HCT116 (cell line): ENCODE data around the gene GDPD5. TPM values are rescaled to one million over a fixed set of nuclear protein-coding genes. Genes with fewer than 3 reads are reported as not detected.

Source experiments
- ATAC-seq: fragments of 200-7000 bp; cut with Tn5 transposase; 2 replicates; pipeline ENCODE4 v1.9.1; 2020; ENCODE audit warnings: mild to moderate bottlenecking, moderate library complexity
- BruUV-seq: library from RNA; stranded (reverse); fragments of 400-500 nt; replicated peaks from 2 replicates; lab custom pipeline; 2021; lab: Mats Ljungman, UMichigan
- CTCF ChIA-PET: fragments of 300-600 bp; sonication (Branson Sonifier 250); formaldehyde crosslinking; loops from one replicate; lab custom pipeline; 2021; ENCODE audit warnings: antibody characterized with exemption; lab: Charles Lee
- POLR2A ChIA-PET: fragments of 300-600, 350-600 bp; sonication (Branson Sonifier 250); formaldehyde crosslinking; loops from one replicate; lab custom pipeline; 2021; ENCODE audit warnings: antibody characterized with exemption; lab: Charles Lee
- RAD21 ChIA-PET, 2 experiments: fragments of 300-600 bp; sonication (Branson Sonifier 250); formaldehyde crosslinking; loops; one replicate each; lab custom pipeline; 2023; ENCODE audit warnings: low total read pairs in 2 of 2; ENCODE audit not compliant: uncharacterized antibody in 2 of 2, unreplicated experiment in 2 of 2, low non-redundant PET in 1 of 2; lab: Charles Lee
- DNase-seq: peaks from one replicate; pipeline ENCODE4 v3.0.0-alpha.2; 2010; ENCODE audit warnings: low read depth, low spot score
- H2AFZ ChIP-seq: fragments of 200-600 bp; shearing (Covaris generic), sonication (generic); 2 replicates; pipeline ENCODE4 v1.6.1; 2017; ENCODE audit warnings: low read depth, mixed run types, mixed read lengths, antibody characterized with exemption, low read length; ENCODE audit not compliant: poor library complexity, severe bottlenecking
- H3K27ac ChIP-seq: 2 replicates; pipeline ENCODE4 v1.5.1; 2012; ENCODE audit warnings: low read depth, low read length
- H3K27me3 ChIP-seq: fragments of 200-600 bp; sonication (generic); 2 replicates; pipeline ENCODE4 v1.6.1; 2016; ENCODE audit warnings: mixed run types, low read length, mixed read lengths; ENCODE audit not compliant: insufficient read depth
- H3K36me3 ChIP-seq, 2 experiments: fragments of 200-500 bp in 1 of 2; fragments of 200-600 bp in 1 of 2; sonication (Bioruptor generic) in 1 of 2; sonication (generic) in 1 of 2; 2 replicates each; pipeline versions ENCODE4 v1.5.1 to v1.6.1; 2014 to 2016; ENCODE audit warnings: low read length in 2 of 2, inconsistent platforms in 1 of 2, mixed read lengths in 1 of 2, mixed run types in 1 of 2; ENCODE audit not compliant: insufficient read depth in 2 of 2, control insufficient read depth in 1 of 2
- H3K4me1 ChIP-seq, 2 experiments: fragments of 200-600 bp in 1 of 2; sonication (generic) in 1 of 2; 2 replicates each; pipeline versions ENCODE4 v1.5.1 to v1.6.1; 2012 to 2017; ENCODE audit warnings: low read length in 2 of 2, inconsistent platforms in 1 of 2, mild to moderate bottlenecking in 1 of 2, mixed read lengths in 1 of 2, mixed run types in 1 of 2, moderate library complexity in 1 of 2; ENCODE audit not compliant: insufficient read depth in 2 of 2, control insufficient read depth in 1 of 2
- H3K4me2 ChIP-seq: fragments of 200-600 bp; sonication (generic); 2 replicates; pipeline ENCODE4 v1.6.1; 2017; ENCODE audit warnings: mixed run types, low read length, mixed read lengths
- H3K4me3 ChIP-seq, 2 experiments: fragments of 200-600 bp in 1 of 2; sonication (generic) in 1 of 2; replicated peaks in 1 of 2; 2 replicates each; pipeline ENCODE4 v1.5.1; 2011 to 2016; ENCODE audit warnings: low read length in 2 of 2, control low read depth in 1 of 2, low read depth in 1 of 2, mild to moderate bottlenecking in 1 of 2, mixed read lengths in 1 of 2, mixed run types in 1 of 2
- H3K79me2 ChIP-seq: fragments of 200-600 bp; sonication (generic); 2 replicates; pipeline ENCODE4 v1.6.1; 2017; ENCODE audit warnings: mild to moderate bottlenecking, mixed run types, low read length, moderate library complexity, mixed read lengths; ENCODE audit not compliant: insufficient read depth
- H3K9ac ChIP-seq: fragments of 200-600 bp; sonication (generic); 2 replicates; pipeline ENCODE4 v1.6.1; 2016; ENCODE audit warnings: low read length, mixed read lengths
- H3K9me2 ChIP-seq: fragments of 200-600 bp; sonication (generic), shearing (Covaris generic); 2 replicates; pipeline ENCODE4 v1.6.1; 2017; ENCODE audit warnings: mixed run types, mild to moderate bottlenecking, moderate library complexity; ENCODE audit not compliant: insufficient read depth
- H3K9me3 ChIP-seq, 2 experiments: fragments of 200-500 bp in 1 of 2; fragments of 200-600 bp in 1 of 2; sonication (Bioruptor generic) in 1 of 2; sonication (generic) in 1 of 2; 2 replicates each; pipeline ENCODE4 v1.6.1; 2014 to 2017; ENCODE audit warnings: low read length in 2 of 2, mixed read lengths in 2 of 2, inconsistent platforms in 1 of 2, low read depth in 1 of 2, mild to moderate bottlenecking in 1 of 2, mixed run types in 1 of 2, moderate library complexity in 1 of 2; ENCODE audit not compliant: control insufficient read depth in 1 of 2, insufficient read depth in 1 of 2
- H4K20me1 ChIP-seq: fragments of 200-600 bp; sonication (generic), shearing (Covaris generic); 2 replicates; pipeline ENCODE4 v1.6.1; 2017; ENCODE audit warnings: mixed run types, mild to moderate bottlenecking, moderate library complexity; ENCODE audit not compliant: insufficient read depth
- CBX3 ChIP-seq: IDR thresholded peaks from 2 replicates; pipeline ENCODE4 v1.6.1; 2012; ENCODE audit warnings: low read depth
- CEBPB ChIP-seq: IDR thresholded peaks from 2 replicates; pipeline ENCODE4 v1.6.1; 2012; ENCODE audit warnings: low read depth
- ELF1 ChIP-seq: IDR thresholded peaks from 2 replicates; pipeline ENCODE4 v1.6.1; 2012; ENCODE audit warnings: low read depth, borderline replicate concordance
- EZH2 ChIP-seq: fragments of 200-600 bp; sonication (generic); IDR thresholded peaks from 2 replicates; pipeline ENCODE4 v1.6.1; 2017; ENCODE audit warnings: antibody characterized with exemption, mixed run types
- FOSL1 ChIP-seq: IDR thresholded peaks from 2 replicates; pipeline ENCODE4 v1.6.1; 2012; ENCODE audit warnings: low read depth
- POLR2A ChIP-seq: IDR thresholded peaks from 2 replicates; pipeline ENCODE4 v1.7.0; 2011; ENCODE audit warnings: borderline replicate concordance; ENCODE audit not compliant: insufficient read depth, insufficient read length; ENCODE audit errors: extremely low read depth
- POLR2AphosphoS5 ChIP-seq: IDR thresholded peaks from 2 replicates; pipeline ENCODE4 v1.6.1; 2011; ENCODE audit warnings: mild to moderate bottlenecking, low read depth, low read length, moderate library complexity
- RAD21 ChIP-seq: IDR thresholded peaks from 2 replicates; pipeline ENCODE4 v1.6.1; 2012; ENCODE audit warnings: low read depth, mild to moderate bottlenecking
- SIN3A ChIP-seq: IDR thresholded peaks from 2 replicates; pipeline ENCODE4 v1.6.1; 2012; ENCODE audit warnings: low read depth
- SP1 ChIP-seq: IDR thresholded peaks from 2 replicates; pipeline ENCODE4 v1.6.1; 2012; ENCODE audit warnings: low read depth
- SRF ChIP-seq: IDR thresholded peaks from 2 replicates; pipeline ENCODE4 v1.6.1; 2012; ENCODE audit warnings: low read depth
- TCF7L2 ChIP-seq: IDR thresholded peaks from 2 replicates; pipeline ENCODE4 v1.7.0; 2011; ENCODE audit warnings: borderline replicate concordance, inconsistent platforms; ENCODE audit not compliant: insufficient read depth, insufficient read length; ENCODE audit errors: extremely low read depth
- YY1 ChIP-seq: IDR thresholded peaks from 2 replicates; pipeline ENCODE4 v1.6.1; 2011; ENCODE audit warnings: low read length, low read depth, moderate library complexity, mild to moderate bottlenecking; ENCODE audit not compliant: insufficient replicate concordance; ENCODE audit errors: extremely low read depth
- ZNF274 ChIP-seq: fragments of 200-500 bp; sonication (Bioruptor generic); IDR thresholded peaks from 2 replicates; pipeline ENCODE4 v1.6.1; 2014; ENCODE audit warnings: mild to moderate bottlenecking, low read depth, low read length, inconsistent platforms
- intact Hi-C: fragments of 100-400 bp; cut with micrococcal nuclease; formaldehyde crosslinking; loops from 2 replicates; pipeline ENCODE4 v1.10.0; 2022
- total RNA-seq: library from RNA; stranded (reverse); gene quantifications from one replicate; pipeline ENCODE4 v1.2.1, GENCODE V29; 2021; ENCODE audit not compliant: unreplicated experiment
- TF ChIP-seq, protein P1 (sequence below), 3 experiments: fragments of 200-600 bp in 1 of 3; sonication (generic) in 1 of 3; IDR thresholded peaks in 2 of 3; conservative IDR thresholded peaks in 1 of 3; 2 replicates each; pipeline ENCODE4 v1.5.1; 2012 to 2017; ENCODE audit warnings: low read depth in 2 of 3, low read length in 2 of 3, antibody characterized with exemption in 1 of 3, borderline replicate concordance in 1 of 3, control low read depth in 1 of 3, mild to moderate bottlenecking in 1 of 3, mixed read lengths in 1 of 3, mixed run types in 1 of 3, moderate library complexity in 1 of 3; ENCODE audit not compliant: insufficient read depth in 1 of 3
- TF ChIP-seq, protein P2 (sequence below): IDR thresholded peaks from 2 replicates; pipeline ENCODE4 v1.6.1; 2012
- TF ChIP-seq, protein P3 (sequence below): IDR thresholded peaks from 2 replicates; pipeline ENCODE4 v1.6.1; 2011; ENCODE audit warnings: mild to moderate bottlenecking, low read length, moderate library complexity; ENCODE audit not compliant: insufficient replicate concordance; ENCODE audit errors: extremely low read depth

GDPD5 gene
- total RNA-seq, 1 experiment from 2014 or later: 27.5 TPM

DNA sequence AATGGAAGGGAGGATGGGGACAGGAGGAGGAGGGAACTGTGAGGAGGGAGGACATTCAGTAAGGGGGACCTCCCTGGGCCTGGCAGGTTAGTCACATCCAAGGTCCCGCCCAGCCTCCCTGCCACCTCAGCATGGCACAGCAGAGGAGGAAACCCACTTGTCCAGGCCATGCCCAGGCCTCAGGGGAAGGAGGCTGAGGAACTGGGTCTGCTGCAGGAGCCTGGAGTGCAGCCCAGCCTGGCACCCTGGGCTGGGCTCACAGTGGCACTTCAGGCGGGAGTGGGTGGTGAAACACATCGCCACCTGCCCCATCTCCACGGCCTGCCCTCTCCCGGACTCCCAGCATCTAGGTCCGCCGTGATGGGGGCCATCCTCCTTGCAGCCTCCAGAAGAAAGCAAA is 75.5 kb downstream of the GDPD5 start:
- ChIA-PET CTCF (no interaction called here), RAD21 (no interaction called here), POLR2A (no interaction called here)
- Histone ChIP-seq H3K27ac (no peak overlapping the region), H3K4me2 (no peak overlapping the region), H2AFZ (no peak overlapping the region), H3K9ac (no peak overlapping the region), H4K20me1 (no peaks in the 10 kb centered on the region), H3K9me2 (no peaks in the 10 kb centered on the region), H3K79me2 (no peaks in the 10 kb centered on the region), H3K27me3 (no peaks in the 10 kb centered on the region), H3K36me3 (no peaks in the 10 kb centered on the region; a peak in 1 of 4 replicates), H3K4me1 (no peaks in the 10 kb centered on the region), H3K4me3 (no peak overlapping the region), H3K9me3 (no peaks in the 10 kb centered on the region)
- TF ChIP-seq POLR2A (no peak), EZH2 (no peak), TCF7L2 (no peak), FOSL1 (no peak), SRF (no peak), CBX3 (no peak), ZNF274 (no peak)
- TF ChIP-seq, protein P1, sequence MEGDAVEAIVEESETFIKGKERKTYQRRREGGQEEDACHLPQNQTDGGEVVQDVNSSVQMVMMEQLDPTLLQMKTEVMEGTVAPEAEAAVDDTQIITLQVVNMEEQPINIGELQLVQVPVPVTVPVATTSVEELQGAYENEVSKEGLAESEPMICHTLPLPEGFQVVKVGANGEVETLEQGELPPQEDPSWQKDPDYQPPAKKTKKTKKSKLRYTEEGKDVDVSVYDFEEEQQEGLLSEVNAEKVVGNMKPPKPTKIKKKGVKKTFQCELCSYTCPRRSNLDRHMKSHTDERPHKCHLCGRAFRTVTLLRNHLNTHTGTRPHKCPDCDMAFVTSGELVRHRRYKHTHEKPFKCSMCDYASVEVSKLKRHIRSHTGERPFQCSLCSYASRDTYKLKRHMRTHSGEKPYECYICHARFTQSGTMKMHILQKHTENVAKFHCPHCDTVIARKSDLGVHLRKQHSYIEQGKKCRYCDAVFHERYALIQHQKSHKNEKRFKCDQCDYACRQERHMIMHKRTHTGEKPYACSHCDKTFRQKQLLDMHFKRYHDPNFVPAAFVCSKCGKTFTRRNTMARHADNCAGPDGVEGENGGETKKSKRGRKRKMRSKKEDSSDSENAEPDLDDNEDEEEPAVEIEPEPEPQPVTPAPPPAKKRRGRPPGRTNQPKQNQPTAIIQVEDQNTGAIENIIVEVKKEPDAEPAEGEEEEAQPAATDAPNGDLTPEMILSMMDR (IDR thresholded peaks at IDR 0.05 in 2 of 3, conservative IDR thresholded peaks at IDR 0.05 in 1 of 3; ENCODE audit: borderline replicate concordance in 1 of 3, insufficient read depth in 1 of 3, low read depth in 2 of 3, low read length in 2 of 3): no peak
- ATAC-seq (no peak), DNase-seq (no peak)
- intact Hi-C loops: no loop called here
- BruUV-seq: no TSS peak

DNA sequence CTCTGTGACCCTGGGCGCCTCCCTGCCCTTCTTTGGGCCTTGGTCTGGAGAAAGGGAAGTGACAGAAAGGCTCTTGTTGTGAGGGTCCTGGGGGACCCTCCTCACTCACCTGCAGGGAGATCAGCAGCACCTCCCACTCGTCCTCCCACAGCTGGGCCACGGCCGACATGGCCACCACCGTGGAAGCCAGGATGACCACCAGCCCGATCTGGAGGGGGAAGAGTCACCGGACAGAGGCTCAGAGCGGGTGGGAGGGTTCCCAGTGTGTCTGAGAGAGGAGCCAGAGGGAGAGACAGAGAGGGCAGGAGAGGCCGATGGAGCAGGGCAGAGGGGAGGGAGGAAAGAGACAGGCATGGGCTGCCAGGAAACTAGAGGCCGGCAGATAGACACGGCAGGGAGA is 76.0 kb downstream of the GDPD5 start:
- Histone ChIP-seq H3K9me2 (no peaks in the 10 kb centered on the region), H3K4me2 (no peak overlapping the region), H3K36me3 (no peaks in the 10 kb centered on the region; a peak in 1 of 4 replicates), H4K20me1 (no peaks in the 10 kb centered on the region), H3K27ac (no peak overlapping the region), H3K4me1 (no peaks in the 10 kb centered on the region), H3K27me3 (no peaks in the 10 kb centered on the region), H2AFZ (no peak overlapping the region), H3K79me2 (no peaks in the 10 kb centered on the region), H3K9me3 (no peaks in the 10 kb centered on the region), H3K9ac (no peak overlapping the region), H3K4me3 (no peak overlapping the region)
- intact Hi-C loops: loop anchor here (5.0 to 10.0 kb wide), 2 partner anchors 62 to 415 kb away; no protein-coding TSS in a partner anchor
- no peak for TF ChIP-seq POLR2AphosphoS5
- TF ChIP-seq ELF1: no peak
- TF ChIP-seq CBX3: no peak
- no peak for TF ChIP-seq SP1
- TF ChIP-seq CEBPB: no peak
- TF ChIP-seq, protein P2, sequence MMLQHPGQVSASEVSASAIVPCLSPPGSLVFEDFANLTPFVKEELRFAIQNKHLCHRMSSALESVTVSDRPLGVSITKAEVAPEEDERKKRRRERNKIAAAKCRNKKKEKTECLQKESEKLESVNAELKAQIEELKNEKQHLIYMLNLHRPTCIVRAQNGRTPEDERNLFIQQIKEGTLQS: no peak
- no peak for TF ChIP-seq EZH2
- TF ChIP-seq RAD21: no peak
- TF ChIP-seq YY1: no peak
- TF ChIP-seq, protein P3, sequence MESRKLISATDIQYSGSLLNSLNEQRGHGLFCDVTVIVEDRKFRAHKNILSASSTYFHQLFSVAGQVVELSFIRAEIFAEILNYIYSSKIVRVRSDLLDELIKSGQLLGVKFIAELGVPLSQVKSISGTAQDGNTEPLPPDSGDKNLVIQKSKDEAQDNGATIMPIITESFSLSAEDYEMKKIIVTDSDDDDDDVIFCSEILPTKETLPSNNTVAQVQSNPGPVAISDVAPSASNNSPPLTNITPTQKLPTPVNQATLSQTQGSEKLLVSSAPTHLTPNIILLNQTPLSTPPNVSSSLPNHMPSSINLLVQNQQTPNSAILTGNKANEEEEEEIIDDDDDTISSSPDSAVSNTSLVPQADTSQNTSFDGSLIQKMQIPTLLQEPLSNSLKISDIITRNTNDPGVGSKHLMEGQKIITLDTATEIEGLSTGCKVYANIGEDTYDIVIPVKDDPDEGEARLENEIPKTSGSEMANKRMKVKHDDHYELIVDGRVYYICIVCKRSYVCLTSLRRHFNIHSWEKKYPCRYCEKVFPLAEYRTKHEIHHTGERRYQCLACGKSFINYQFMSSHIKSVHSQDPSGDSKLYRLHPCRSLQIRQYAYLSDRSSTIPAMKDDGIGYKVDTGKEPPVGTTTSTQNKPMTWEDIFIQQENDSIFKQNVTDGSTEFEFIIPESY: no peak
- TF ChIP-seq POLR2A: no peak
- no peak for TF ChIP-seq SRF
- no peak for TF ChIP-seq SIN3A
- no peak for TF ChIP-seq FOSL1
- POLR2A ChIA-PET: no interaction called here
- CTCF ChIA-PET: no interaction called here
- ATAC-seq: no peak
- no TSS peak for BruUV-seq
- no peak for DNase-seq
- RAD21 ChIA-PET: no interaction called here
